Neural cell (in vitro differentiated cells): ENCODE results near the gene UQCRQ. TPM values are rescaled to one million over a fixed set of nuclear protein-coding genes. Genes with fewer than 3 reads are reported as not detected.

ENCODE experiments used
- H2AFZ ChIP-seq: fragments of 200-600, 300-800 bp; sonication (generic), shearing (Covaris generic); 2 replicates; pipeline ENCODE4 v1.6.0; 2014; ENCODE audit warnings: low read depth, mild to moderate bottlenecking, antibody characterized with exemption, low read length, moderate library complexity
- H3F3A ChIP-seq: fragments of 200-600 bp; shearing (Covaris generic); 2 replicates; pipeline ENCODE4 v1.6.1; 2016; ENCODE audit warnings: mild to moderate bottlenecking, moderate library complexity, mixed read lengths, antibody characterized with exemption, low read length; ENCODE audit not compliant: insufficient read depth, poor library complexity, severe bottlenecking
- H3K27ac ChIP-seq: fragments of 200-600, 300-800 bp; sonication (generic), shearing (Covaris generic); 2 replicates; pipeline ENCODE4 v1.5.1; 2014; ENCODE audit warnings: mild to moderate bottlenecking, low read length, moderate library complexity
- H3K27me3 ChIP-seq: fragments of 300-800, 200-600 bp; sonication (generic), shearing (Covaris generic); 2 replicates; pipeline ENCODE4 v1.6.0; 2014; ENCODE audit warnings: mild to moderate bottlenecking, low read depth, low read length, moderate library complexity; ENCODE audit not compliant: insufficient read depth
- H3K36me3 ChIP-seq: fragments of 300-800, 200-600 bp; sonication (generic), shearing (Covaris generic); 2 replicates; pipeline ENCODE4 v1.5.1; 2014; ENCODE audit warnings: mild to moderate bottlenecking, antibody characterized with exemption, low read length, moderate library complexity; ENCODE audit not compliant: insufficient read depth
- H3K4me2 ChIP-seq: fragments of 300-800, 200-600 bp; sonication (generic), shearing (Covaris generic); 2 replicates; pipeline ENCODE4 v1.6.0; 2014; ENCODE audit warnings: mild to moderate bottlenecking, low read length
- H3K4me3 ChIP-seq: fragments of 300-800, 200-600 bp; sonication (generic), shearing (Covaris generic); 2 replicates; pipeline ENCODE4 v1.5.1; 2014; ENCODE audit warnings: mild to moderate bottlenecking, low read length, moderate library complexity
- H3K79me2 ChIP-seq: fragments of 200-600 bp; shearing (Covaris generic); replicated peaks from 2 replicates; pipeline ENCODE4 v1.6.0; 2014; ENCODE audit warnings: mild to moderate bottlenecking, low read length, moderate library complexity; ENCODE audit not compliant: insufficient read depth
- H3K9ac ChIP-seq: fragments of 300-800, 200-600 bp; sonication (generic), shearing (Covaris generic); 2 replicates; pipeline ENCODE4 v1.6.1; 2016; ENCODE audit warnings: mild to moderate bottlenecking, low read length, mixed read lengths
- H3K9me2 ChIP-seq: fragments of 200-600 bp; shearing (Covaris generic); 2 replicates; pipeline ENCODE4 v1.6.1; 2016; ENCODE audit warnings: mild to moderate bottlenecking, low read length, mixed read lengths; ENCODE audit not compliant: insufficient read depth
- H3K9me3 ChIP-seq: fragments of 200-600, 300-800 bp; sonication (generic), shearing (Covaris generic); 2 replicates; pipeline ENCODE4 v1.6.1; 2016; ENCODE audit warnings: mild to moderate bottlenecking, mixed run types, low read length, moderate library complexity, mixed read lengths
- H4K20me1 ChIP-seq: fragments of 200-600 bp; shearing (Covaris generic); 2 replicates; pipeline ENCODE4 v1.6.1; 2016; ENCODE audit warnings: mild to moderate bottlenecking, mixed run types; ENCODE audit not compliant: insufficient read depth
- EP300 ChIP-seq: fragments of 450-650 bp; conservative IDR thresholded peaks from 2 replicates; pipeline ENCODE4 v1.6.1; 2014; ENCODE audit warnings: antibody characterized with exemption, mild to moderate bottlenecking, moderate library complexity; ENCODE audit not compliant: poor library complexity, severe bottlenecking
- EZH2 ChIP-seq: fragments of 200-600, 300-800 bp; shearing (Covaris generic), sonication (generic); IDR thresholded peaks from 2 replicates; pipeline ENCODE4 v1.6.1; 2014; ENCODE audit warnings: antibody characterized with exemption, low read length, borderline replicate concordance, mild to moderate bottlenecking; ENCODE audit not compliant: insufficient read depth, poor library complexity, severe bottlenecking
- MXI1 ChIP-seq: fragments of 450-650 bp; conservative IDR thresholded peaks from 2 replicates; pipeline ENCODE4 v1.6.1; 2014; ENCODE audit warnings: antibody characterized with exemption, mild to moderate bottlenecking; ENCODE audit not compliant: poor library complexity, severe bottlenecking
- POLR2AphosphoS5 ChIP-seq: IDR thresholded peaks from 2 replicates; pipeline ENCODE4 v1.6.1; 2012
- RAD21 ChIP-seq: fragments of 450-650 bp; conservative IDR thresholded peaks from 2 replicates; pipeline ENCODE4 v1.6.1; 2014; ENCODE audit warnings: antibody characterized with exemption, mild to moderate bottlenecking, moderate library complexity
- SMC3 ChIP-seq: fragments of 450-650 bp; conservative IDR thresholded peaks from 2 replicates; pipeline ENCODE4 v1.6.1; 2014; ENCODE audit warnings: antibody characterized with exemption, mild to moderate bottlenecking, moderate library complexity; ENCODE audit not compliant: poor library complexity
- TAF1 ChIP-seq: IDR thresholded peaks from 2 replicates; pipeline ENCODE4 v1.6.1; 2012; ENCODE audit warnings: low read depth
- polyA plus RNA-seq: library from polyadenylated mRNA; depleted of rRNA; stranded (reverse); fragments of >200 nt; gene quantifications from 2 replicates; pipeline ENCODE4 v1.2.3, GENCODE V29; 2014
- TF ChIP-seq, protein P1 (sequence below): IDR thresholded peaks from 2 replicates; pipeline ENCODE4 v1.6.1; 2012; ENCODE audit warnings: borderline replicate concordance
- TF ChIP-seq, protein P2 (sequence below): fragments of 450-650 bp; IDR thresholded peaks from 2 replicates; pipeline ENCODE4 v1.5.1; 2014; ENCODE audit warnings: antibody characterized with exemption, mild to moderate bottlenecking, moderate library complexity; ENCODE audit not compliant: poor library complexity, severe bottlenecking

UQCRQ gene
- polyA plus RNA-seq, 1 donor from 2014 or later: 444 TPM

DNA sequence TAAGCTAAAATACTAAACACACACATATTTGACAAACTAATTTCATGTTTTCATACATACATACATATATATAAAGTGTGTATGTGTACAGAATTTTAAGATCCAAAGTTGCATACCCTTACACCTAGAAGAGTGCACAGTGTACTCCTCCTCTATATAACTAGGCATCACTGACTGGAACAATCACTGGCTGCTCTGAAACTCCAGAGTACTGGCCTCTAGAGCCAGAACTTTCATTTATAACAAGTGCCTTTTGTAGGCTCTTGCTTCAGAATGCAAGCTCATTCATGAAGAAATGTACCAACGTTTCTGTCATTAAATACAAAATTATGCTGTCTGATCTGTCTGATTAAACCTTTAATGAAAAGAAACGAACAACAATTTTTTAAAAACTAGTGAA is 11.0 kb downstream of the UQCRQ start:
- Histone ChIP-seq H3K27ac (no peak overlapping the region), H4K20me1 (no peaks in the 10 kb centered on the region), H3K4me2 (no peak overlapping the region), H3K36me3 (peaks cover 7% of the 10 kb centered on the region), H3K79me2 (peaks cover 3% of the 10 kb centered on the region), H3K9me2 (no peaks in the 10 kb centered on the region), H3K9ac (no peak overlapping the region), H3K27me3 (no peaks in the 10 kb centered on the region), H3K9me3 (no peaks in the 10 kb centered on the region), H2AFZ (no peak overlapping the region), H3K4me3 (no peak overlapping the region), H3F3A (no peaks in the 10 kb centered on the region)
- TF ChIP-seq SMC3 (no peak), POLR2AphosphoS5 (no peak), EP300 (no peak), EZH2 (no peak), TAF1 (no peak), MXI1 (no peak), RAD21 (no peak)
- TF ChIP-seq, protein P1, sequence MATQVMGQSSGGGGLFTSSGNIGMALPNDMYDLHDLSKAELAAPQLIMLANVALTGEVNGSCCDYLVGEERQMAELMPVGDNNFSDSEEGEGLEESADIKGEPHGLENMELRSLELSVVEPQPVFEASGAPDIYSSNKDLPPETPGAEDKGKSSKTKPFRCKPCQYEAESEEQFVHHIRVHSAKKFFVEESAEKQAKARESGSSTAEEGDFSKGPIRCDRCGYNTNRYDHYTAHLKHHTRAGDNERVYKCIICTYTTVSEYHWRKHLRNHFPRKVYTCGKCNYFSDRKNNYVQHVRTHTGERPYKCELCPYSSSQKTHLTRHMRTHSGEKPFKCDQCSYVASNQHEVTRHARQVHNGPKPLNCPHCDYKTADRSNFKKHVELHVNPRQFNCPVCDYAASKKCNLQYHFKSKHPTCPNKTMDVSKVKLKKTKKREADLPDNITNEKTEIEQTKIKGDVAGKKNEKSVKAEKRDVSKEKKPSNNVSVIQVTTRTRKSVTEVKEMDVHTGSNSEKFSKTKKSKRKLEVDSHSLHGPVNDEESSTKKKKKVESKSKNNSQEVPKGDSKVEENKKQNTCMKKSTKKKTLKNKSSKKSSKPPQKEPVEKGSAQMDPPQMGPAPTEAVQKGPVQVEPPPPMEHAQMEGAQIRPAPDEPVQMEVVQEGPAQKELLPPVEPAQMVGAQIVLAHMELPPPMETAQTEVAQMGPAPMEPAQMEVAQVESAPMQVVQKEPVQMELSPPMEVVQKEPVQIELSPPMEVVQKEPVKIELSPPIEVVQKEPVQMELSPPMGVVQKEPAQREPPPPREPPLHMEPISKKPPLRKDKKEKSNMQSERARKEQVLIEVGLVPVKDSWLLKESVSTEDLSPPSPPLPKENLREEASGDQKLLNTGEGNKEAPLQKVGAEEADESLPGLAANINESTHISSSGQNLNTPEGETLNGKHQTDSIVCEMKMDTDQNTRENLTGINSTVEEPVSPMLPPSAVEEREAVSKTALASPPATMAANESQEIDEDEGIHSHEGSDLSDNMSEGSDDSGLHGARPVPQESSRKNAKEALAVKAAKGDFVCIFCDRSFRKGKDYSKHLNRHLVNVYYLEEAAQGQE: no peak
- TF ChIP-seq, protein P2, sequence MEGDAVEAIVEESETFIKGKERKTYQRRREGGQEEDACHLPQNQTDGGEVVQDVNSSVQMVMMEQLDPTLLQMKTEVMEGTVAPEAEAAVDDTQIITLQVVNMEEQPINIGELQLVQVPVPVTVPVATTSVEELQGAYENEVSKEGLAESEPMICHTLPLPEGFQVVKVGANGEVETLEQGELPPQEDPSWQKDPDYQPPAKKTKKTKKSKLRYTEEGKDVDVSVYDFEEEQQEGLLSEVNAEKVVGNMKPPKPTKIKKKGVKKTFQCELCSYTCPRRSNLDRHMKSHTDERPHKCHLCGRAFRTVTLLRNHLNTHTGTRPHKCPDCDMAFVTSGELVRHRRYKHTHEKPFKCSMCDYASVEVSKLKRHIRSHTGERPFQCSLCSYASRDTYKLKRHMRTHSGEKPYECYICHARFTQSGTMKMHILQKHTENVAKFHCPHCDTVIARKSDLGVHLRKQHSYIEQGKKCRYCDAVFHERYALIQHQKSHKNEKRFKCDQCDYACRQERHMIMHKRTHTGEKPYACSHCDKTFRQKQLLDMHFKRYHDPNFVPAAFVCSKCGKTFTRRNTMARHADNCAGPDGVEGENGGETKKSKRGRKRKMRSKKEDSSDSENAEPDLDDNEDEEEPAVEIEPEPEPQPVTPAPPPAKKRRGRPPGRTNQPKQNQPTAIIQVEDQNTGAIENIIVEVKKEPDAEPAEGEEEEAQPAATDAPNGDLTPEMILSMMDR: no peak

DNA sequence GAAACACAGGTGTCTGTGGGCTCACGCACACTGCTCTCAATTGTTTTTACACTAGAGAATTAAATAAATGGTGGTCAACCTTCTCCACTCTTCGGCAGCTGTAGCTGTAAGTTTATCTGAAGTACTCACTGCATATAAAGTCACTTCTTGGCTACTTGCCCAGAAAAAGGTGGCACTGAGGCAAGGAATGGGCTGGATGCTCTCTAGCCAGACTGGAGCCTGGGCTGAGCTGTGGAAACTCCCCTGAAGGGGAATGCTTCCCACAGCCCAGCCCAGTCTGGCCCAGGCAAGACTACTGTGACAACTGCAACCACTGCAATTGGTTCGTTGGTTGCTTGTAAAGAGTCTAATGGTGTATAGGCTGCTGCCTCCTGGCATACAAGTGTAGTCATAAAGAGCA is 11.5 kb downstream of the UQCRQ start:
- Histone ChIP-seq H3K9ac (no peak overlapping the region), H2AFZ (no peak overlapping the region), H3K27ac (no peak overlapping the region), H4K20me1 (no peaks in the 10 kb centered on the region), H3K4me2 (no peak overlapping the region), H3K79me2 (peaks cover 3% of the 10 kb centered on the region), H3K27me3 (no peaks in the 10 kb centered on the region), H3F3A (no peaks in the 10 kb centered on the region), H3K9me3 (no peaks in the 10 kb centered on the region), H3K9me2 (no peaks in the 10 kb centered on the region), H3K4me3 (no peak overlapping the region), H3K36me3 (peaks cover 3% of the 10 kb centered on the region)
- TF ChIP-seq, protein P2: no peak
- TF ChIP-seq EZH2 (no peak), TAF1 (no peak), POLR2AphosphoS5 (no peak), MXI1 (no peak), EP300 (no peak), SMC3 (no peak), RAD21 (no peak)
- TF ChIP-seq, protein P1: no peak
